ENCODE data around the gene NUBP2. TPM values are rescaled to one million over a fixed set of nuclear protein-coding genes. Genes with fewer than 3 reads are reported as not detected.
A peak's percentile ranks its signal among the peaks of the same experiment; 100 is the strongest.

Gene NUBP2
- total RNA-seq, 2 experiments from 2014 or later, result 34.4 to 42.4 TPM

GRCh38 chr16:1773703-1774447 lies 8.9 kb upstream of the NUBP2 start:
- Mint-ChIP-seq H3K4me1 (peaks cover 9% of the 10 kb centered on the region), H3K36me3 (ENCODE audit: low read depth) (peaks cover 19% of the 10 kb centered on the region), H3K27me3 (no peaks in the 10 kb centered on the region), H3K4me3 (peak overlapping the region; percentile 94), H3K9me3 (ENCODE audit: low read depth) (no peaks in the 10 kb centered on the region), H3K27ac (peak overlapping the region; percentile 83)
- intact Hi-C loops (cut with DNase I, micrococcal nuclease), result loop anchor here (1.0 to 5.0 kb wide), 18 partner anchors 8 to 1092 kb away; partner anchors contain the start of genes MAPK8IP3 (in 2 of the 2), NUBP2 (in 2 of the 2), SPSB3 (in 2 of the 2) and CRAMP1 (in 1 of the 2)
- ChIA-PET CTCF (interaction anchor here (0.7 to 1.0 kb wide), 3 partner anchors 9 to 1238 kb away, joined by 3 to 5 read pairs (median 4); partner anchors contain the start of genes NUBP2 and SPSB3), POLR2A (interaction anchor here (5.2 kb wide), 1 partner anchor 9 kb away, joined by 39 read pairs; the partner anchor contains the start of genes NUBP2 and SPSB3)
- ATAC-seq (peak; percentile 3), DNase-seq (peak; percentile 52)

GRCh38 chr16:1774448-1774780 lies 8.3 kb upstream of the NUBP2 start:
- intact Hi-C loops (cut with DNase I, micrococcal nuclease), result loop anchor here (5.0 kb wide), 4 partner anchors 67 to 1092 kb away; partner anchors contain the start of genes GNPTG (in 1 of the 2), JMJD8 (in 1 of the 2), MAPK8IP3 (in 1 of the 2) and STUB1 (in 1 of the 2)
- DNase-seq (no peak), ATAC-seq (no peak)
- Mint-ChIP-seq H3K27ac (no peak overlapping the region), H3K27me3 (no peaks in the 10 kb centered on the region), H3K9me3 (ENCODE audit: low read depth) (no peaks in the 10 kb centered on the region), H3K36me3 (ENCODE audit: low read depth) (peaks cover 19% of the 10 kb centered on the region), H3K4me1 (peaks cover 9% of the 10 kb centered on the region), H3K4me3 (peak overlapping the region; percentile 94)
- POLR2A ChIA-PET, result interaction anchor here (0.7 to 5.2 kb wide), 2 partner anchors 8 to 9 kb away, joined by 3 to 39 read pairs; partner anchors contain the start of genes NUBP2 and SPSB3
- CTCF ChIA-PET, result interaction anchor here (1.0 kb wide), 1 partner anchor 8 kb away, joined by 5 read pairs; the partner anchor contains the start of genes NUBP2 and SPSB3

GRCh38 chr16:1775006-1775845 lies 7.5 kb upstream of the NUBP2 start:
- Mint-ChIP-seq H3K36me3 (ENCODE audit: low read depth) (peaks cover 17% of the 10 kb centered on the region), H3K4me1 (peaks cover 6% of the 10 kb centered on the region), H3K9me3 (ENCODE audit: low read depth) (no peaks in the 10 kb centered on the region), H3K27me3 (no peaks in the 10 kb centered on the region), H3K4me3 (peak overlapping the region; percentile 26), H3K27ac (no peak overlapping the region)
- intact Hi-C loops (cut with DNase I, micrococcal nuclease), result no loop called here
- ChIA-PET CTCF (interaction anchor here (0.6 kb wide), 2 partner anchors 59 to 361 kb away, joined by 3 read pairs; partner anchors contain the start of gene PKD1), POLR2A (interaction anchor here (0.7 to 5.2 kb wide), 2 partner anchors 7 to 10 kb away, joined by 3 to 39 read pairs; partner anchors contain the start of genes NUBP2 and SPSB3)
- DNase-seq (no peak), ATAC-seq (no peak)

GRCh38 chr16:1775846-1776671 lies 6.7 kb upstream of the NUBP2 start:
- Mint-ChIP-seq H3K9me3 (ENCODE audit: low read depth) (no peaks in the 10 kb centered on the region), H3K36me3 (ENCODE audit: low read depth) (peaks cover 12% of the 10 kb centered on the region), H3K4me1 (peaks cover 5% of the 10 kb centered on the region), H3K27ac (no peak overlapping the region), H3K4me3 (no peak overlapping the region), H3K27me3 (no peaks in the 10 kb centered on the region)
- intact Hi-C loops (cut with DNase I, micrococcal nuclease), result no loop called here
- DNase-seq (no peak), ATAC-seq (no peak)
- CTCF ChIA-PET, result interaction anchor here (0.6 kb wide), 2 partner anchors 60 to 360 kb away, joined by 3 read pairs; partner anchors contain the start of gene PKD1
- POLR2A ChIA-PET, result no interaction called here

GRCh38 chr16:1776672-1776955 lies 6.1 kb upstream of the NUBP2 start:
- ATAC-seq (no peak), DNase-seq (peak; percentile 4)
- H3K27me3 Mint-ChIP-seq, result no peaks in the 10 kb centered on the region
- H3K4me1 Mint-ChIP-seq, result peaks cover 11% of the 10 kb centered on the region
- intact Hi-C loops (cut with DNase I, micrococcal nuclease), result no loop called here
- POLR2A ChIA-PET, result no interaction called here
- no peak overlapping the region for H3K4me3 Mint-ChIP-seq
- H3K36me3 Mint-ChIP-seq (ENCODE audit: low read depth), result peaks cover 14% of the 10 kb centered on the region
- H3K27ac Mint-ChIP-seq, result no peak overlapping the region
- CTCF ChIA-PET, result no interaction called here
- no peaks in the 10 kb centered on the region for H3K9me3 Mint-ChIP-seq (ENCODE audit: low read depth)

- Mint-ChIP-seq H3K36me3 (ENCODE audit: low read depth) (peaks cover 11% of the 10 kb centered on the region), H3K9me3 (ENCODE audit: low read depth) (no peaks in the 10 kb centered on the region), H3K27ac (no peak overlapping the region), H3K4me3 (no peak overlapping the region), H3K27me3 (no peaks in the 10 kb centered on the region), H3K4me1 (peaks cover 13% of the 10 kb centered on the region)
- DNase-seq (no peak), ATAC-seq (no peak)
- ChIA-PET POLR2A (no interaction called here), CTCF (no interaction called here)
- intact Hi-C loops (cut with DNase I, micrococcal nuclease), result no loop called here
These were observed 5.8 kb upstream of the NUBP2 start for GRCh38 chr16:1776991-1777374.

DNA sequence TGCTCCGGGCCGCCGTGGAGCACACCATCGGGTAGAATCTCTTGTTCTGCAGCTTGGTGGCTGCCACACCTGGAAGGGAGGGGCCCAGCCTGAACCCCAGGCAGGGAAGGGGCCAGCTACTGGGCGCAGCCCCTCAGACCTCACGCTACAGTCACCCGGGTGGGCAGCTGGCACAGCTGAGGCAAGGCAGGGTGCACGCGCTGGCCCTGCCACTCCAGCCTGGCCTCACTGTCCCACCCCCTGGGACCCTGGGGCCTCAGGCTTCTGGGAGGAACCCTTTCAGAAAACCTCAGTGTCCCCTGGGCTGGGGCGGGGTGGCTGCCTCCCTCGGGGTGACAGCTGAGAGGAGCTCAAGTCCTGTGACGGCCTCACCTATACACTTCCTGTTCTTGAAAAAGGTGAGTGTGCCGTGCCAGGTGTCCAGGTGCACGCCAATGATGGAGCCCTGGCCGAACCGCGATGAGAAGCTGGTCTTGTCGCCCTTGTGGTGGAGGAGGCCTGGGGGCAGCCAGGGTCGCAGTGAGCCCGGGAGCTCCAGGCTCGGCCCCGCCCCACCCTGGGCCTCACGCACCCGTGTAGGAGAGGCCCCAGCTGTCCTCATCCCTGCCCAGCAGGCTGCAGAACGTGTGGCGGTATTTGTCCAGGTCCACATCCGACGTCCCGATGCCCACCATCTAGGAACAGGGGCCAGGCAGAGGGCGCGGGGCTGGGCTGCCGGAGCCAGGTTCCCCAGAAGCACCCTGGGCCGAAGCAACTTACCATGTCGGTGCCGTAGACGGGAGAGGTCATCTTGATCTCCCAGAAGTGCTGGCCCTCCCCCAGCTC lies 5.2 kb upstream of the NUBP2 start:
- intact Hi-C loops (cut with DNase I, micrococcal nuclease), result no loop called here
- POLR2A ChIA-PET, result no interaction called here
- CTCF ChIA-PET, result no interaction called here
- Mint-ChIP-seq H3K4me1 (peaks cover 13% of the 10 kb centered on the region), H3K27ac (no peak overlapping the region), H3K36me3 (ENCODE audit: low read depth) (peaks cover 6% of the 10 kb centered on the region), H3K27me3 (no peaks in the 10 kb centered on the region), H3K4me3 (no peak overlapping the region), H3K9me3 (ENCODE audit: low read depth) (no peaks in the 10 kb centered on the region)
- peak; percentile 10 for DNase-seq
- ATAC-seq, result no peak

DNA sequence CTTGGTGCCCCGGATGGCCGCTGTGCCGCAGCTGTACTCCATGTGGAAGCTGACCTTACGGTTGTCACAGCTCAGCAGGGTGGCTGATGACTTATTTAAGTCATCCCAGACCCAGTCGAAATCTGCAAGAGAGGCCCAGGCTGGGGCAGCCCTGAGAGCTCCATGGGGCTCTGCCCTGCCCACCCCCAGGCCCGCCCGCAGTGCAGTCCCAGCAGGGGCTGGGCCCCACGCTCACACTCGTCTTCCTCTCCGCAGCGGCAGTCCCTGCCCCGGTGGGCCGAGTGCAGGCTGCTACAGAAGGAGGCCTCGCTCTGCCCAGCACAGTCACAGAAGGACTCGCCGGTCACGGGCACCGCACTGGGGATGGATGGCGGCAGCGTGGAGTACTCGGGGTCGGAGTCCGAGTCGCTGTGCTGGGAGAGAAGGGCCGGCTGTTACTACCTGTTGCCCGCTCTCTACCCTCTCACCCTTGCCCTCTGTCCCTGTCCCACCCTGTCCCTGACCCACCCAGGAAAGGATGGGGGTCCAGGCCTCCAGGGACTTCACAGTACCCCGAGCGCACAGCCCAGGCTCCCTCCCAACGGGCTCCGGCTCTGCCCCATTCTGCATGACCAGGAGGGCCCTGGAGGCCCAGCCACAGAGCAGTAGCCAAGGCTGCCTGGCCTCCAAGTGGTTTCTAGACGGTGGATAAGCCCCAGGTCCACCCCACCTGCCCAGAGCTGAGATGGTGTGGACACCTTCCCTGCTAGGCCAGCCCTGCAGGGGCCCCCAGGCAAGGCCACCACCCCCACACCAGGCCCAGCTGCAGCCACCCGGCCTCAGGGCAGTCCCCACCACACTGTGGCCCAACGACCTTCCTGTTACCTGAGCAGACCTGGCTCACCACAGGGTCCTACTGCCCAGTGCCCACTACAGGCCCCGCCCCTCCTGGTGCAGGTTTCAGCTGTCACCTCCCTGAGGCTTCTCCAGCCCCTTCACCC lies 4.3 kb upstream of the NUBP2 start:
- Mint-ChIP-seq H3K4me1 (peaks cover 17% of the 10 kb centered on the region), H3K4me3 (no peak overlapping the region)
- intact Hi-C loops (cut with DNase I, micrococcal nuclease), result no loop called here

GRCh38 chr16:1779234-1779701 lies 3.5 kb upstream of the NUBP2 start:
- Mint-ChIP-seq H3K27ac (peak overlapping the region; percentile 25), H3K27me3 (no peaks in the 10 kb centered on the region), H3K4me3 (no peak overlapping the region), H3K36me3 (ENCODE audit: low read depth) (peaks cover 8% of the 10 kb centered on the region), H3K4me1 (peaks cover 24% of the 10 kb centered on the region), H3K9me3 (ENCODE audit: low read depth) (no peaks in the 10 kb centered on the region)
- intact Hi-C loops (cut with DNase I, micrococcal nuclease), result no loop called here
- CTCF ChIA-PET, result no interaction called here
- POLR2A ChIA-PET, result no interaction called here
- ATAC-seq (no peak), DNase-seq (peak; percentile 3)

More for the DNA sequence above, 4.3 kb upstream of the NUBP2 start:
- H3K9me3 Mint-ChIP-seq (ENCODE audit: low read depth), result no peaks in the 10 kb centered on the region
- H3K27me3 Mint-ChIP-seq, result no peaks in the 10 kb centered on the region
- ChIA-PET CTCF (no interaction called here), POLR2A (no interaction called here)
- ATAC-seq (no peak), DNase-seq (peak; percentile 6)
- no peak overlapping the region for H3K27ac Mint-ChIP-seq
- H3K36me3 Mint-ChIP-seq (ENCODE audit: low read depth), result peaks cover 8% of the 10 kb centered on the region
